HG03045 (cell line): ENCODE results near the gene LHB.
"Not testable (repeated sequence)": the region's sequence is repeated elsewhere in the genome, so short reads cannot be mapped to it uniquely, and the experiment has no call there.

Source experiments
- ATAC-seq: cut with Tn5 transposase; IDR thresholded peaks from one replicate; pipeline ENCODE4 v1.9.1; 2021; ENCODE audit warnings: mild to moderate bottlenecking, moderate library complexity; ENCODE audit not compliant: unreplicated experiment

Gene LHB

DNA sequence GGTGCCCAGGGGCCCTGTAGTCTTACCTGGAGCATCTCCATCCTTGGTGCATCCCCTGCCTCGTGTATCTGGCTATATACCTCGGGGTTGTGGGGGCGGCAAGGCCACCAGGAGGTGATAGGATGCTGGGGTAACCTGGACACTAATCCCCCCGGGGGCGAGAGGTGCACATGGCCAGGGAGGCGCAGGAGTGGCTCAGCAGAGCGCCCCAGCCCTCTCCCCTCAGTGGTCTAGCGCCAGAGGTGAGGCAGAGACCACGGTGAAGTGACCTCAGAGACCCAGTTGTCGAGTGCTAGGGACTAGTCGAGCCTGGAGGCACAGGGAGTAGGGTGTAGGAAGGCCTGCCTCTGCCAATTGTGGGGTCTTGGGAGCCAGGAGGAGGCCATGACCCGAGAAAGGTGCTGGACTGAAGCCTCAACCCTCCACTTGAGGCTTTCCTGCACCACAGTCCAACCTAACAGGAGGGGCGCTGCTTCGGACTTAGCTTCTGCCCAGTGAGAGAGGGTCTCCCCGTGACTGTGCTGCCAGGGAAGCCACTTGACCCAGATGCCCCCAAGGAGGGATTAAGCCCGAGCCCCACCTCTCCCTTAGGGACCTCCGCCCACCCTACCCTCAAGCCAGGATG, at the start of gene LHB:
TSS of gene LHB (minus strand) at position 51 of the 625 bp plus-strand sequence. CDS start at position 41, 10 bp downstream.
- no peak for ATAC-seq

GRCh38 chr19:49065905-49066512, 49.1 kb upstream of the LHB start:
- no peak for ATAC-seq

DNA sequence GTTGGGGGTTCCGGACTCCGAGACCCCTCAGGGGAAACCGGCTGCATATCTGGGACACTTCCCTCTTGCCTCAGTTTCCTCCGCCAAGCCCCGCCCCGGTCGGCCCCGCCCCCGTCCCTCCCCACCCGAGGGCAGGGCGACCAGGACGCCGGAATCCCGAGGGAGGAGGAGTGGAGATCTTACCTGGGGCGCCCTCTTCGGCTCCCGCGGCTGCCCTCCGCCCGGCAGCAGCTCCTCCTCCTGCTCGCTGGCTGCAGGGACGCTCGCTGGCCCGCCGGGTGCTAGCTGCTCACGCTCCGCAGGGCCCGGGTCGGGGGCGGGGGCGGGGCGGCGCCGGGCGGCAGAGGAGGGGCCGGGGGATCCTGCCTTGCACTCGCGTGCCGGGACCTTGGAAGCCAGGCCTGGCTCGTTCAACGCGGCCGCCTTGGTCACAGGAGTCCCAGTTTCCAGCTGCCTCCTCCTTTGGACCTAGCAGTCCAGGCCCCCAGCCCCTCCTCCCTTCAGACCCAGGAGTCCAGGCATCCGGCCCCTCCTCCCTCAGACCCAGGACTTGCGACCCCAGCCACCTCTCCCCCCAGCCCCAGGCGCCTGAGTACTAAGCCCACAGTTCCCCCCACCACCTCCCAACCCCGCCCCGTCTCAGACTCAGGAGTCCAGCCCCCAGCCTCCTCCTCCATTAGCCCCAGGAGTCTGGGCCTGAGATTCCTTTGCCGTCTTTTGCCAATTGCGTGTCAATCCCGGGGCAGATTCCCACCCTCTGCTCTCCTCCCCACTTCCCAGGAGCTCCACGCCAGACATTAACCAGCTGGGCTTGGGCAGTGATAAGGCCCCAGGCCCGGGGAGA, 48.1 kb upstream of the LHB start, which contains the start of gene NTF4:
TSS of gene NTF4 (minus strand) at position 51 of the 844 bp plus-strand sequence. CDS start 2,821 bp downstream, outside the sequence.
- ATAC-seq: no peak

GRCh38 chr19:49064029-49064629, 47.2 kb upstream of the LHB start:
- no peak for ATAC-seq

- no peak for ATAC-seq
Measured at GRCh38 chr19:49061445-49061844, 44.6 kb upstream of the LHB start.

DNA sequence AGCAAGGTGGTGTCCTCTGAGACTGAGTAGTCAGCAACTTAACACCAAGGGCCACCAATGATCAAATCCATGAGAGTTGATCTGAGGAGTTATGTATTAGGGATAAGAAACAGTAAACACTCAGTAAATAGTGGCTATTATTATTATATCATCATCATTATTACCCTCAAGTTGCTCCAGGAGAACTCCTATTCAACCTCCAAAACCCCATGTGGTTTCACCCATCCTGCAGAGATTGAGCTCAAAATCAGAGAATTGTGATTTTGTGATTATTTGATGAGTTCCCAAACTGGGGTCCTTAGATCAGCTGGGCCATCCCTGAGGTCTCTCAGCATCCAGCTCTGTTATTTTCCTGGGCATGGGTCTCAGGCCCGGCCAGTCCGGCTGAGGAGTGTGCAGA, 44.1 kb upstream of the LHB start:
- ATAC-seq: no peak

DNA sequence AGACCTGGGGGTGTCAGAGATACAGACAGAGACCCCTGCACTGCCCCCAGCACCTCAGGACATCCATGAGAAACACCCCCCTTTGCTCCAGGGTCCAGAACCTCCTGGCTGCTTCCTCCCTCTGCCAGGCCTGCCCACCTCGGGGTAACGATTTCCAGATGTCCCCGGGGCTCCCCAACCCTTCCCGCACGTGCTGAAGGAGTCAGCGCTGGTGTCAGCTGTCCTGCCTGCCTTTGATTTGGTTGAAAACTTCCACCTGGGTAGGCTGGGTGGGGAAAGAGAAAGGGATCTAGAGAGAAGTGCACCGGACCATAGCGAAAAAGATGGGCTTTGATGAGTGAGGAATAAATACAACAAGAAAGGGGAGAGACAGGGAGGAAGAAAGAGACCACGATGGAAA, 42.2 kb upstream of the LHB start:
- ATAC-seq: no peak

DNA sequence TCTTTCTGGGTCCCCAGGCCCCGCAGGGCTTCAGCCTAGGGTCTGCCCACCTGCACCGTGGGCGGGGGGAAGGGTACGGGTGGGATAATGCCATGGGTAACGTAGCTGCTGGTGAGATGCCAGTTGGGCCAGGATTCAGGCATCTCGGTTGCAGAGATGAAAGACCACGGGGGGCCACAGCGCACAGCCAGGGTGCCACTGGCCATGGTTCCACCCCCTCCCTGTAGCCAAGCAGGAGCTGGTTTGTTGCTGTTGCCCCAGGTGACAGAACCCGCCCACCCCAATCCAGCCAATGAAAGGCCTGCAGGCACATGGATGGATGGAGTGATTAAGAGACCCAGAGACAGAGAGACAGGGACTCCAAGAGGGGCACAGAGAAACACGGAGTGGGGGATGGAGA, 41.7 kb upstream of the LHB start:
- ATAC-seq: no peak

GRCh38 chr19:49057636-49058234, 40.8 kb upstream of the LHB start, which contains the start of gene CGB7:
CGB7 (minus strand) TSS chr19:49057749; CDS start chr19:49055375, 2,374 bp downstream.
- ATAC-seq: no peak

DNA sequence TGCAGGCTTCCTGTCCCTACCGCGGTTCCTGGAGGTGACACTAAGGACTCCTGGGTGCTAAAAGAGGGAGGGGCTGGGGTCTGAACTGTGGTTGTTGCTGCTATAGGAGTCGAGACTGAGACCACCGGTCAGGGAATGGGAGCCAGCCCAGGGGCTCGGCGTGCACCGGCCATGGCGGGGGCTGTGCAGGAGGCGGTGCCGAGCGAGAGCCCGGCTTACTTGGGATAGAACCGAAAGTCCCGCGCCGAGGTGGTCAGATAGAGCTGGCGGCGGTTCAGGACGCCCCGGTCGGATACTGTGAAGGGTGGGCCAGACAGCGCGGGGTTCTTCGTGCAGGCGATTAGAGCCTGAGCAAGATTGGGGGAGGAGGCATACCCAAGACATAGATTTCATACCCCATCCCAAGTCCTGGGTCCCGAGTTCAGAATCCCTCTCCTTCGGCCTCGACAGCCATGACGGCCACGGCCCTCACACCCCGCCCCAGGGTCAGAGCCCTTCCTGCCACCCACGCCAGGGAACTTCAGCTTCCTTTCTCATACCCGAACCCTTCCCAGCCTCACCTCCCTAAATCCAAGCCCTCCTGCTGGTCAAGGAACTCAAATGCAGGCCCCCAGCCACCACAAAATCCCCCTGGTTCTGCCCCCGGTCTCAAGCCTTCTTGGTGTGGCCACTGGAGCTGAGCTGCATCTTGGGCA, 40.2 kb upstream of the LHB start:
- not testable (repeated sequence) for ATAC-seq

- no peak for ATAC-seq
Measured at GRCh38 chr19:49056101-49056901, 39.4 kb upstream of the LHB start.

DNA sequence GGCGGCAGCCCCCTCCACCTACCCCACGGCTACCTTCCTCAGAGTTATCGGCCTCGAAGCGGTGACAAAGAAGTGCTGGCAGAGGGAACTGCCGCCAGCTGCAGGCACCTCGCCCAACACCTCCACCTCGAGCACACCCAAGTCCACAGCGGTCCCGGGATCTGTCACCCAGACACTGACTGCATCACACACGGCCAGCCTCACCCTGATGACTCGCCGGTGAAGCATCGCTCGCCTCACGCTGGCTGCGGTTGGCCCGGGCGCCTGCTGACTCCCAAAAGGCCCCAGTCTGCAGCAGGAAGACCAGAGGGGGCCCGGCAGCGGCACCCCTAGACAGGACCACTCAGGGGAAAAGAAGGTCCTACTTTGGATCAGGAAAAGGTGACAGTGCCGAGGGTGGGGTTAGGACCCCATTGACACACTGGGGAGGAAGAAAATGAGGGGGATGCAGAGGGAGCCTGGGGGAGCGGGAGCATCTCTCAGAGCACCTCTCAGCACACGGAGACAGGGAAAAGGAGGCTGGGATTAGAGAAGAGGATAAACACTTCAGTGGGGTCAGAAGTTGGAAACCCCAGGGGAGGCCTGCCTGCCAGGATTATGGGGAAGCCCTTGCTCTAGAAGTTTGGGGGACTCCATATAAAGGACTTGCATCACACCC, 33.6 kb upstream of the LHB start:
- ATAC-seq: not testable (repeated sequence)

DNA sequence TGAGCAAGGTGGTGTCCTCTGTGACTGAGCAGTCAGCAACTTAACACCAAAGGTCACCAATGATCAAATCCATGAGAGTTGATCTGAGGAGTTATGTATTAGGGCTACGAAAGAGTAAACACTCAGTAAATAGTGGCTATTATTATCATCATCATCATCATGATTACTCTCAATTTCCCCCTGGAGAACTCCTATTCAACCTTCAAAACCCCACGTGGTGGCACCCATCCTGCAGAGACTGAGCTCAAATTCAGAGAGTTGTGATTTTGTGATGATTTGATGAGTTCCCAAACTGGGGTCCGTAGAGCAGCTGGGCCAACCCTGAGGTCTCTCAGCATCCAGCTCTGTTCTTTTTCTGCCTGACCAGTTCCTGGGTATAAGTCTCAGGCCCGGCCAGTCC, 32.9 kb upstream of the LHB start:
- ATAC-seq: not testable (repeated sequence)

DNA sequence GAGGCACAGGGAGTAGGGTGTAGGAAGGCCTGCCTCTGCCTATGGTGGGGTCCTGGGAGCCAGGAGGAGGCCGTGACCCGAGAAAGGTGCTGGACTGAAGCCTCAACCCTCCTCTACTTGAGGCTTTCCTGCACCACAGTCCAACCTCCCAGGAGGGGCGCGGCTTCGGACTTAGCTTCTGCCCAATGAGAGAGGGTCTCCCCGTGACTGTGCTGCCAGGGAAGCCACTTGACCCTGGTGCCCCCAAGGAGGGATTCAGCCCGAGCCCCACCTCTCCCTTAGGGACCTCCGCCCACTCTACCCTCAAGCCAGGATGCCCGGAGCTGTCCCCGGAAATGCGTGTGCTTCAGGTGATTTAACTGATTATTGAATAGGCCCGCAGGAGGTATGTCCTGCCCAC, 32.1 kb upstream of the LHB start, which contains the start of gene CGB8:
TSS of gene CGB8 (minus strand) at position 101 of the 400 bp plus-strand sequence. CDS start 372 bp downstream, outside the sequence.
- not testable (repeated sequence) for ATAC-seq

DNA sequence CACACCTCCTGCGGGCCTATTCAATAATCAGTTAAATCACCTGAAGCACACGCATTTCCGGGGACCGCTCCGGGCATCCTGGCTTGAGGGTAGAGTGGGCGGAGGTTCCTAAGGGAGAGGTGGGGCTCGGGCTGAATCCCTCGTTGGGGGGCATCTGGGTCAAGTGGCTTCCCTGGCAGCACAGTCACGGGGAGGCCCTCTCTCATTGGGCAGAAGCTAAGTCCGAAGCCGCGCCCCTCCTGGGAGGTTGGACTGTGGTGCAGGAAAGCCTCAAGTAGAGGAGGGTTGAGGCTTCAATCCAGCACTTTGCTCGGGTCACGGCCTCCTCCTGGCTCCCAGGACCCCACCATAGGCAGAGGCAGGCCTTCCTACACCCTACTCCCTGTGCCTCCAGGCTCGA, 26.7 kb upstream of the LHB start, which contains the start of gene CGB5:
TSS of gene CGB5 (plus strand) at position 301 of the 400 bp plus-strand sequence. CDS start 362 bp downstream, outside the sequence.
- not testable (repeated sequence) for ATAC-seq

DNA sequence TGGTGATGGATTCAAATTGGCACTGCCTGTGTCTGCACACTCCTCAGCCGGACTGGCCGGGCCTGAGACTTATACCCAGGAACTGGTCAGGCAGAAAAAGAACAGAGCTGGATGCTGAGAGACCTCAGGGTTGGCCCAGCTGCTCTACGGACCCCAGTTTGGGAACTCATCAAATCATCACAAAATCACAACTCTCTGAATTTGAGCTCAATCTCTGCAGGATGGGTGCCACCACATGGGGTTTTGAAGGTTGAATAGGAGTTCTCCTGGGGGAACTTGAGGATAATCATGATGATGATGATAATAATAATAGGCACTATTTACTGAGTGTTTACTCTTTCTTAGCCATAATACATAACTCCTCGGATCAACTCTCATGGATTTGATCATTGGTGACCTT, 25.8 kb upstream of the LHB start:
- ATAC-seq: not testable (repeated sequence)

DNA sequence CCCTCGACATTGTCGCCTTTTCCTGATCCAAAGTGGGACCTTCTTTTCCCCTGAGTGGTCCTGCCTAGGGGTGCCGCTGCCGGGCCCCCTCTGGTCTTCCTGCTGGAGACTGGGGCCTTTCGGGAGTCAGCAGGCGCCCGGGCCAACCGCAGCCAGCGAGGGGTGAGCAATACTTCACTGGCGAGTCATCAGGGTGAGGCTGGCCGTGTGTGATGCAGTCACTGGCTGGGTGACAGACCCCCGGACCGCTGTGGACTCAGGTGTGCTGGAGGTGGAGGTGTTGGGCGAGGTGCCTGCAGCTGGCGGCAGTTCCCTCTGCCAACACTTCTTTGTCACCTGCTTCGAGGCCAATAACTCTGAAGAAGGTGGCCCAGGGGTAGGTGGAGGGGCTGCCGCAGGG, 25.3 kb upstream of the LHB start:
- ATAC-seq: no peak

GRCh38 chr19:49039736-49040135, 22.8 kb upstream of the LHB start:
- not testable (repeated sequence) for ATAC-seq
